Measurements from ENCODE around the gene C22orf15. TPM values are rescaled to one million over a fixed set of nuclear protein-coding genes. Genes with fewer than 3 reads are reported as not detected.

The C22orf15 gene
- total RNA-seq, 1 experiment from 2014 or later: not detected

GRCh38 chr22:23774922-23775436, 12.2 kb downstream of the C22orf15 start:
- ATAC-seq (no peak), DNase-seq (ENCODE audit: low read depth, low spot score) (no peak)
- H3K4me1 ChIP-seq (ENCODE audit: control insufficient read depth in 1 of 2, insufficient read depth in 2 of 2, low read length in 2 of 2): peaks cover 26 to 55% of the 10 kb centered on the region in 2 experiments
- intact Hi-C loops (cut with micrococcal nuclease): no loop called here
- TF ChIP-seq SP1 (IDR thresholded peaks at IDR 0.05; ENCODE audit: low read depth): no peak
- TF ChIP-seq, protein P1, sequence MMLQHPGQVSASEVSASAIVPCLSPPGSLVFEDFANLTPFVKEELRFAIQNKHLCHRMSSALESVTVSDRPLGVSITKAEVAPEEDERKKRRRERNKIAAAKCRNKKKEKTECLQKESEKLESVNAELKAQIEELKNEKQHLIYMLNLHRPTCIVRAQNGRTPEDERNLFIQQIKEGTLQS (IDR thresholded peaks at IDR 0.05): no peak
- no peak for TF ChIP-seq TCF7L2 (IDR thresholded peaks at IDR 0.05; ENCODE audit: borderline replicate concordance, extremely low read depth, insufficient read depth, insufficient read length)
- TF ChIP-seq, protein P2, sequence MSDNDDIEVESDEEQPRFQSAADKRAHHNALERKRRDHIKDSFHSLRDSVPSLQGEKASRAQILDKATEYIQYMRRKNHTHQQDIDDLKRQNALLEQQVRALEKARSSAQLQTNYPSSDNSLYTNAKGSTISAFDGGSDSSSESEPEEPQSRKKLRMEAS (IDR thresholded peaks at IDR 0.05): no peak
- TF ChIP-seq CBX3 (IDR thresholded peaks at IDR 0.05; ENCODE audit: low read depth): no peak
- TF ChIP-seq EGR1 (IDR thresholded peaks at IDR 0.05; ENCODE audit: low read depth): no peak
- TF ChIP-seq, protein P3, sequence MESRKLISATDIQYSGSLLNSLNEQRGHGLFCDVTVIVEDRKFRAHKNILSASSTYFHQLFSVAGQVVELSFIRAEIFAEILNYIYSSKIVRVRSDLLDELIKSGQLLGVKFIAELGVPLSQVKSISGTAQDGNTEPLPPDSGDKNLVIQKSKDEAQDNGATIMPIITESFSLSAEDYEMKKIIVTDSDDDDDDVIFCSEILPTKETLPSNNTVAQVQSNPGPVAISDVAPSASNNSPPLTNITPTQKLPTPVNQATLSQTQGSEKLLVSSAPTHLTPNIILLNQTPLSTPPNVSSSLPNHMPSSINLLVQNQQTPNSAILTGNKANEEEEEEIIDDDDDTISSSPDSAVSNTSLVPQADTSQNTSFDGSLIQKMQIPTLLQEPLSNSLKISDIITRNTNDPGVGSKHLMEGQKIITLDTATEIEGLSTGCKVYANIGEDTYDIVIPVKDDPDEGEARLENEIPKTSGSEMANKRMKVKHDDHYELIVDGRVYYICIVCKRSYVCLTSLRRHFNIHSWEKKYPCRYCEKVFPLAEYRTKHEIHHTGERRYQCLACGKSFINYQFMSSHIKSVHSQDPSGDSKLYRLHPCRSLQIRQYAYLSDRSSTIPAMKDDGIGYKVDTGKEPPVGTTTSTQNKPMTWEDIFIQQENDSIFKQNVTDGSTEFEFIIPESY (IDR thresholded peaks at IDR 0.05; ENCODE audit: extremely low read depth, insufficient replicate concordance, low read length): no peak
- TF ChIP-seq ZNF274 (IDR thresholded peaks at IDR 0.05; ENCODE audit: low read depth, low read length): no peak
- TF ChIP-seq, protein P4, sequence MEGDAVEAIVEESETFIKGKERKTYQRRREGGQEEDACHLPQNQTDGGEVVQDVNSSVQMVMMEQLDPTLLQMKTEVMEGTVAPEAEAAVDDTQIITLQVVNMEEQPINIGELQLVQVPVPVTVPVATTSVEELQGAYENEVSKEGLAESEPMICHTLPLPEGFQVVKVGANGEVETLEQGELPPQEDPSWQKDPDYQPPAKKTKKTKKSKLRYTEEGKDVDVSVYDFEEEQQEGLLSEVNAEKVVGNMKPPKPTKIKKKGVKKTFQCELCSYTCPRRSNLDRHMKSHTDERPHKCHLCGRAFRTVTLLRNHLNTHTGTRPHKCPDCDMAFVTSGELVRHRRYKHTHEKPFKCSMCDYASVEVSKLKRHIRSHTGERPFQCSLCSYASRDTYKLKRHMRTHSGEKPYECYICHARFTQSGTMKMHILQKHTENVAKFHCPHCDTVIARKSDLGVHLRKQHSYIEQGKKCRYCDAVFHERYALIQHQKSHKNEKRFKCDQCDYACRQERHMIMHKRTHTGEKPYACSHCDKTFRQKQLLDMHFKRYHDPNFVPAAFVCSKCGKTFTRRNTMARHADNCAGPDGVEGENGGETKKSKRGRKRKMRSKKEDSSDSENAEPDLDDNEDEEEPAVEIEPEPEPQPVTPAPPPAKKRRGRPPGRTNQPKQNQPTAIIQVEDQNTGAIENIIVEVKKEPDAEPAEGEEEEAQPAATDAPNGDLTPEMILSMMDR (IDR thresholded peaks at IDR 0.05 in 2 of 3, conservative IDR thresholded peaks at IDR 0.05 in 1 of 3; ENCODE audit: borderline replicate concordance in 1 of 3, insufficient read depth in 1 of 3, low read depth in 2 of 3, low read length in 2 of 3): no peak
- no peak for TF ChIP-seq SRF (IDR thresholded peaks at IDR 0.05; ENCODE audit: low read depth)
- TF ChIP-seq JUND (IDR thresholded peaks at IDR 0.05): no peak
- TF ChIP-seq SIN3A (IDR thresholded peaks at IDR 0.05; ENCODE audit: low read depth): no peak
- TF ChIP-seq REST (IDR thresholded peaks at IDR 0.05; ENCODE audit: low read depth): no peak
- TF ChIP-seq FOSL1 (IDR thresholded peaks at IDR 0.05; ENCODE audit: low read depth): no peak
- no peak for TF ChIP-seq EZH2phosphoT487 (IDR thresholded peaks at IDR 0.05; ENCODE audit: borderline replicate concordance)
- no peaks in the 10 kb centered on the region for H3K9me3 ChIP-seq (ENCODE audit: control insufficient read depth in 1 of 2, insufficient read depth in 1 of 2, low read depth in 1 of 2, low read length in 2 of 2)
- POLR2A ChIA-PET: no interaction called here
- CTCF ChIA-PET: no interaction called here
- no peaks in the 10 kb centered on the region for H3K79me2 ChIP-seq (ENCODE audit: insufficient read depth, low read length)
- H3K36me3 ChIP-seq (ENCODE audit: control insufficient read depth in 1 of 2, insufficient read depth in 2 of 2, low read length in 2 of 2): no peaks in the 10 kb centered on the region
- no peaks in the 10 kb centered on the region for H3K9me2 ChIP-seq (ENCODE audit: insufficient read depth)
- H3K4me2 ChIP-seq (ENCODE audit: low read length): no peak overlapping the region
- no peaks in the 10 kb centered on the region for H4K20me1 ChIP-seq (ENCODE audit: insufficient read depth)
- H3K9ac ChIP-seq (ENCODE audit: low read length): no peak overlapping the region
- RAD21 ChIA-PET (ENCODE audit: low non-redundant PET in 1 of 2, low total read pairs in 2 of 2, uncharacterized antibody in 2 of 2, unreplicated experiment in 2 of 2): no interaction called here
- H2AFZ ChIP-seq (ENCODE audit: low read depth, low read length, poor library complexity, severe bottlenecking): no peak overlapping the region
- H3K4me3 ChIP-seq (replicated peaks in 1 of 2; ENCODE audit: low read depth in 1 of 2, low read length in 2 of 2): no peak overlapping the region
- no TSS peak for BruUV-seq (replicated peaks)
- H3K27me3 ChIP-seq (ENCODE audit: insufficient read depth, low read length): no peaks in the 10 kb centered on the region
- H3K27ac ChIP-seq (ENCODE audit: low read depth, low read length): no peak overlapping the region
